ENCODE measurements around the gene HOXD1. TPM values are rescaled to one million over a fixed set of nuclear protein-coding genes. Genes with fewer than 3 reads are reported as not detected.

Gene HOXD1
- total RNA-seq, 2 donors from 2014 or later: 0.18 TPM

GRCh38 chr2:176164201-176164600, 24.3 kb upstream of the HOXD1 start:
- no peak overlapping the region for H3K4me3 Mint-ChIP-seq
- H3K27ac Mint-ChIP-seq: no peak overlapping the region
- Histone ChIP-seq H3K36me3 (ENCODE audit: control insufficient read depth, insufficient read depth, low read length) (no peaks in the 10 kb centered on the region), H3K4me1 (ENCODE audit: control insufficient read depth, insufficient read depth, low read length) (no peaks in the 10 kb centered on the region), H3K27me3 (ENCODE audit: control insufficient read depth, insufficient read depth, low read length, poor library complexity, severe bottlenecking) (peaks cover 100% of the 10 kb centered on the region), H3K9me3 (ENCODE audit: control insufficient read depth, low read length) (peaks cover 9% of the 10 kb centered on the region), H3K27ac (ENCODE audit: low read depth, low read length) (no peak overlapping the region), H3K9ac (ENCODE audit: extremely low read depth, low read length, poor library complexity, severe bottlenecking) (no peak overlapping the region), H3K4me3 (ENCODE audit: low read length) (no peak overlapping the region)
- H3K27me3 Mint-ChIP-seq (ENCODE audit: insufficient read depth): peaks cover 99% of the 10 kb centered on the region
- H3K9me3 Mint-ChIP-seq: no peaks in the 10 kb centered on the region
- peaks cover 15% of the 10 kb centered on the region for H3K4me1 Mint-ChIP-seq
- DNase-seq: no peak
- 11 to 16% methylated on average over 13 of the region's 13 CpGs for WGBS, 2 experiments (ENCODE audit: insufficient coverage in 1 of 2, insufficient read length in 1 of 2)
- no peak for TF ChIP-seq CTCF (conservative IDR thresholded peaks at IDR 0.05)
- no peaks in the 10 kb centered on the region for H3K36me3 Mint-ChIP-seq (ENCODE audit: low read depth)

- DNase-seq: peak; percentile 74
- Histone ChIP-seq H3K9ac (ENCODE audit: extremely low read depth, low read length, poor library complexity, severe bottlenecking) (no peak overlapping the region), H3K4me3 (ENCODE audit: low read length) (peak overlapping the region; percentile 13), H3K27me3 (ENCODE audit: control insufficient read depth, insufficient read depth, low read length, poor library complexity, severe bottlenecking) (peaks cover 100% of the 10 kb centered on the region), H3K9me3 (ENCODE audit: control insufficient read depth, low read length) (peaks cover 9% of the 10 kb centered on the region), H3K36me3 (ENCODE audit: control insufficient read depth, insufficient read depth, low read length) (no peaks in the 10 kb centered on the region), H3K27ac (ENCODE audit: low read depth, low read length) (no peak overlapping the region), H3K4me1 (ENCODE audit: control insufficient read depth, insufficient read depth, low read length) (no peaks in the 10 kb centered on the region)
- H3K27ac Mint-ChIP-seq: no peak overlapping the region
- H3K4me1 Mint-ChIP-seq: peaks cover 9% of the 10 kb centered on the region
- H3K9me3 Mint-ChIP-seq: no peaks in the 10 kb centered on the region
- no peaks in the 10 kb centered on the region for H3K36me3 Mint-ChIP-seq (ENCODE audit: low read depth)
- H3K27me3 Mint-ChIP-seq (ENCODE audit: insufficient read depth): peaks cover 99% of the 10 kb centered on the region
- WGBS, 2 experiments (ENCODE audit: insufficient coverage in 1 of 2, insufficient read length in 1 of 2): 1 to 2% methylated on average over 25 to 52 of the region's 52 CpGs
- no peak for TF ChIP-seq CTCF (conservative IDR thresholded peaks at IDR 0.05)
- no peak overlapping the region for H3K4me3 Mint-ChIP-seq
Observed at GRCh38 chr2:176164611-176165369, 23.7 kb upstream of the HOXD1 start.

- Histone ChIP-seq H3K27ac (ENCODE audit: low read depth, low read length) (no peak overlapping the region), H3K4me1 (ENCODE audit: control insufficient read depth, insufficient read depth, low read length) (no peaks in the 10 kb centered on the region), H3K9me3 (ENCODE audit: control insufficient read depth, low read length) (peaks cover 9% of the 10 kb centered on the region), H3K4me3 (ENCODE audit: low read length) (no peak overlapping the region), H3K27me3 (ENCODE audit: control insufficient read depth, insufficient read depth, low read length, poor library complexity, severe bottlenecking) (peaks cover 100% of the 10 kb centered on the region), H3K36me3 (ENCODE audit: control insufficient read depth, insufficient read depth, low read length) (no peaks in the 10 kb centered on the region), H3K9ac (ENCODE audit: extremely low read depth, low read length, poor library complexity, severe bottlenecking) (no peak overlapping the region)
- H3K36me3 Mint-ChIP-seq (ENCODE audit: low read depth): no peaks in the 10 kb centered on the region
- no peak for TF ChIP-seq CTCF (conservative IDR thresholded peaks at IDR 0.05)
- 8 to 27% methylated on average over 7 to 24 of the region's 26 CpGs for WGBS, 2 experiments (ENCODE audit: insufficient coverage in 1 of 2, insufficient read length in 1 of 2)
- H3K27me3 Mint-ChIP-seq (ENCODE audit: insufficient read depth): peaks cover 99% of the 10 kb centered on the region
- no peak overlapping the region for H3K4me3 Mint-ChIP-seq
- peak; percentile 70 for DNase-seq
- no peaks in the 10 kb centered on the region for H3K9me3 Mint-ChIP-seq
- no peak overlapping the region for H3K27ac Mint-ChIP-seq
- H3K4me1 Mint-ChIP-seq: peaks cover 5% of the 10 kb centered on the region
Observed at GRCh38 chr2:176165370-176166050, 23.0 kb upstream of the HOXD1 start.
